Measurements from ENCODE around the gene TUBB4A. TPM values are rescaled to one million over a fixed set of nuclear protein-coding genes. Genes with fewer than 3 reads are reported as not detected.

The TUBB4A gene
- total RNA-seq, 1 donor from 2014 or later, result 3.3 TPM

- Mint-ChIP-seq H3K27me3 (peaks cover 9% of the 10 kb centered on the region), H3K4me1 (peaks cover 11% of the 10 kb centered on the region), H3K27ac (no peak overlapping the region), H3K9me3 (peaks cover 3% of the 10 kb centered on the region), H3K36me3 (ENCODE audit: low read depth) (peaks cover 2% of the 10 kb centered on the region), H3K4me3 (no peak overlapping the region)
- intact Hi-C loops (cut with micrococcal nuclease), result no loop called here
- no peak for DNase-seq
These were observed 6.2 kb downstream of the TUBB4A start for GRCh38 chr19:6495947-6496346.

GRCh38 chr19:6494438-6495036, 7.6 kb downstream of the TUBB4A start:
- no peak overlapping the region for H3K27ac Mint-ChIP-seq
- H3K27me3 Mint-ChIP-seq, result peaks cover 2% of the 10 kb centered on the region
- H3K4me3 Mint-ChIP-seq, result no peak overlapping the region
- intact Hi-C loops (cut with micrococcal nuclease), result no loop called here
- no peak for DNase-seq
- H3K4me1 Mint-ChIP-seq, result peaks cover 16% of the 10 kb centered on the region
- H3K36me3 Mint-ChIP-seq (ENCODE audit: low read depth), result peaks cover 2% of the 10 kb centered on the region
- H3K9me3 Mint-ChIP-seq, result peaks cover 3% of the 10 kb centered on the region

GRCh38 chr19:6491802-6492592, 10.1 kb downstream of the TUBB4A start:
- Mint-ChIP-seq H3K27me3 (no peaks in the 10 kb centered on the region), H3K4me1 (peaks cover 12% of the 10 kb centered on the region), H3K27ac (no peak overlapping the region), H3K4me3 (no peak overlapping the region), H3K36me3 (ENCODE audit: low read depth) (peaks cover 2% of the 10 kb centered on the region), H3K9me3 (peaks cover 3% of the 10 kb centered on the region)
- intact Hi-C loops (cut with micrococcal nuclease), result no loop called here
- no peak for DNase-seq

GRCh38 chr19:6490134-6490533, 12.0 kb downstream of the TUBB4A start:
- intact Hi-C loops (cut with micrococcal nuclease), result no loop called here
- no peak for DNase-seq
- H3K27me3 Mint-ChIP-seq, result no peaks in the 10 kb centered on the region
- H3K4me3 Mint-ChIP-seq, result peak overlapping the region; percentile 57
- H3K4me1 Mint-ChIP-seq, result peaks cover 12% of the 10 kb centered on the region
- peaks cover 2% of the 10 kb centered on the region for H3K36me3 Mint-ChIP-seq (ENCODE audit: low read depth)
- peaks cover 3% of the 10 kb centered on the region for H3K9me3 Mint-ChIP-seq
- H3K27ac Mint-ChIP-seq, result peak overlapping the region; percentile 75

GRCh38 chr19:6489278-6490061, 12.6 kb downstream of the TUBB4A start:
- H3K36me3 Mint-ChIP-seq (ENCODE audit: low read depth), result peaks cover 2% of the 10 kb centered on the region
- peak; percentile 62 for DNase-seq
- intact Hi-C loops (cut with micrococcal nuclease), result no loop called here
- peak overlapping the region; percentile 57 for H3K4me3 Mint-ChIP-seq
- peaks cover 3% of the 10 kb centered on the region for H3K9me3 Mint-ChIP-seq
- peaks cover 12% of the 10 kb centered on the region for H3K4me1 Mint-ChIP-seq
- H3K27me3 Mint-ChIP-seq, result no peaks in the 10 kb centered on the region
- peak overlapping the region; percentile 68 for H3K27ac Mint-ChIP-seq

- no peaks in the 10 kb centered on the region for H3K36me3 Mint-ChIP-seq (ENCODE audit: low read depth)
- no peak overlapping the region for H3K4me3 Mint-ChIP-seq
- intact Hi-C loops (cut with micrococcal nuclease), result loop anchor here (5.0 kb wide), 1 partner anchor 32 kb away; no protein-coding TSS in a partner anchor
These were observed 17.3 kb downstream of the TUBB4A start for GRCh38 chr19:6484831-6485230.

GRCh38 chr19:6484230-6484629, 17.9 kb downstream of the TUBB4A start:
- no peak for DNase-seq
- Mint-ChIP-seq H3K9me3 (no peaks in the 10 kb centered on the region), H3K27me3 (no peaks in the 10 kb centered on the region), H3K4me1 (peaks cover 24% of the 10 kb centered on the region), H3K36me3 (ENCODE audit: low read depth) (no peaks in the 10 kb centered on the region), H3K4me3 (no peak overlapping the region), H3K27ac (no peak overlapping the region)
- intact Hi-C loops (cut with micrococcal nuclease), result loop anchor here (5.0 kb wide), 1 partner anchor 33 kb away; no protein-coding TSS in a partner anchor

More at GRCh38 chr19:6484831-6485230, 17.3 kb downstream of the TUBB4A start:
- no peak for DNase-seq
- H3K4me1 Mint-ChIP-seq, result peaks cover 26% of the 10 kb centered on the region
- no peaks in the 10 kb centered on the region for H3K27me3 Mint-ChIP-seq
- H3K27ac Mint-ChIP-seq, result no peak overlapping the region
- no peaks in the 10 kb centered on the region for H3K9me3 Mint-ChIP-seq

- intact Hi-C loops (cut with micrococcal nuclease), result loop anchor here (5.0 kb wide), 1 partner anchor 34 kb away; no protein-coding TSS in a partner anchor
- no peak overlapping the region for H3K4me3 Mint-ChIP-seq
These were observed 18.9 kb downstream of the TUBB4A start for GRCh38 chr19:6483235-6483634.

GRCh38 chr19:6482343-6482686, 19.8 kb downstream of the TUBB4A start:
- intact Hi-C loops (cut with micrococcal nuclease), result loop anchor here (5.0 kb wide), 1 partner anchor 35 kb away; no protein-coding TSS in a partner anchor
- Mint-ChIP-seq H3K4me1 (peaks cover 23% of the 10 kb centered on the region), H3K4me3 (peak overlapping the region; percentile 99), H3K36me3 (ENCODE audit: low read depth) (peaks cover 2% of the 10 kb centered on the region), H3K27ac (peak overlapping the region; percentile 96), H3K9me3 (no peaks in the 10 kb centered on the region), H3K27me3 (no peaks in the 10 kb centered on the region)
- DNase-seq, result no peak

More at GRCh38 chr19:6483235-6483634, 18.9 kb downstream of the TUBB4A start:
- Mint-ChIP-seq H3K27me3 (no peaks in the 10 kb centered on the region), H3K9me3 (no peaks in the 10 kb centered on the region), H3K27ac (no peak overlapping the region), H3K4me1 (peaks cover 23% of the 10 kb centered on the region), H3K36me3 (ENCODE audit: low read depth) (peaks cover 1% of the 10 kb centered on the region)
- no peak for DNase-seq

GRCh38 chr19:6481541-6482342, 20.4 kb downstream of the TUBB4A start, which contains the start of gene DENND1C:
Gene DENND1C (minus strand): TSS chr19:6481787. CDS start chr19:6481695, 92 bp downstream.
- Mint-ChIP-seq H3K4me1 (peaks cover 23% of the 10 kb centered on the region), H3K36me3 (ENCODE audit: low read depth) (peaks cover 4% of the 10 kb centered on the region), H3K9me3 (no peaks in the 10 kb centered on the region), H3K4me3 (peak within 1 kb of the TSS; percentile 99), H3K27ac (peak within 1 kb of the TSS; percentile 96), H3K27me3 (no peaks in the 10 kb centered on the region)
- intact Hi-C loops (cut with micrococcal nuclease), result loop anchor here (1.0 to 5.0 kb wide), 3 partner anchors 21 to 36 kb away; partner anchors contain the start of gene TUBB4A
- peak; percentile 91 for DNase-seq

GRCh38 chr19:6480848-6481415, 21.2 kb downstream of the TUBB4A start:
- Mint-ChIP-seq H3K36me3 (ENCODE audit: low read depth) (peaks cover 9% of the 10 kb centered on the region), H3K4me1 (peaks cover 23% of the 10 kb centered on the region), H3K27me3 (no peaks in the 10 kb centered on the region), H3K4me3 (peak overlapping the region; percentile 99), H3K9me3 (no peaks in the 10 kb centered on the region), H3K27ac (peak overlapping the region; percentile 96)
- intact Hi-C loops (cut with micrococcal nuclease), result loop anchor here (1.0 to 5.0 kb wide), 3 partner anchors 21 to 36 kb away; partner anchors contain the start of gene TUBB4A
- peak; percentile 68 for DNase-seq

GRCh38 chr19:6479836-6480398, 22.2 kb downstream of the TUBB4A start:
- peak overlapping the region; percentile 96 for H3K27ac Mint-ChIP-seq
- H3K4me3 Mint-ChIP-seq, result peak overlapping the region; percentile 99
- H3K4me1 Mint-ChIP-seq, result peaks cover 23% of the 10 kb centered on the region
- intact Hi-C loops (cut with micrococcal nuclease), result loop anchor here (2.0 to 5.0 kb wide), 2 partner anchors 23 to 37 kb away; partner anchors contain the start of gene TUBB4A
- H3K36me3 Mint-ChIP-seq (ENCODE audit: low read depth), result peaks cover 12% of the 10 kb centered on the region
- no peaks in the 10 kb centered on the region for H3K27me3 Mint-ChIP-seq
- DNase-seq, result no peak
- H3K9me3 Mint-ChIP-seq, result no peaks in the 10 kb centered on the region

Measured in activated CD4-positive, alpha-beta T cell treated with anti-CD3 and anti-CD28 coated beads, Interleukin-2, amount 10 ng/mL, durations not matched to agents 24 days and 14 days (primary cell).